ENCODE results near the gene FOXA2. TPM values are rescaled to one million over a fixed set of nuclear protein-coding genes. Genes with fewer than 3 reads are reported as not detected.
A peak's percentile ranks its signal among the peaks of the same experiment; 100 is the strongest.

FOXA2 gene
- total and polyA plus RNA-seq, 2 of the 13 experiments (the other 11 are each of a cell fraction or from before 2014, with no cell fraction given), result 8.8 to 12.2 TPM

DNA sequence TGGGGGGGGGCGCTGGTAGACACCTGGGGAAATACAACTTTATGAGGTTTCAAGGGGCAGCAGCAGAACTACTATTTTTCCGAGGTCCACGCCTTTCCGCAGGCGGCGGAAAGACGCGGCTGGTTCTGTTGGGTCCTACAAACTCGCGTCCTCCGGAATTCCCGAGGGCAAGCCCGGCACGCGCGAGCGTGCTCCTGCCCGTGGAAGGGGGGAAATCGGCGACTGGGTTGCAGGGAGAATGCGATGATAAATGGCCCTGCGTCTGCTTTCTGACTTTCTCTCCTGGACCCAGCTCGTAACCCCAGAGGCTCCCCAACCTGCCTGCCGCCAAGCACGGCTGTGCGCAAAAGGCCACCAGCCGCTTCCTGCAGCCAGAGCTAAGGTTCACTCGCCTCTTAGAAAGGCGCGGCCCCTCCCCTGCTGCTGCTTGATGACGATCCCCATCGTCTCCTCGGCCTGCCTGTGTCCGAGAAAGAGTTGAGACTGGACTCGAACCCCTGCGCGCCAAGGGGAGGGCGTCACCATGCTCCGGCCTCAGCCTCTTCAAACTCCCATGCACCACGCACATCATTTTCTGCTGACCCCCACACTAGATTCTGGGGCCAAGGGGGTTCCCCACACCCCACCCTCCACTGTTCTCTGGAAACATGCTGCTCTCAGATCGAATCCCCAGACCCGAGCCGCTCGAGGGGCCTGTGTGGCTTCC, 6.7 kb downstream of the FOXA2 start (continued):
- TF ChIP-seq CC2D1A (CRISPR knock-in tag; IDR thresholded peaks at IDR 0.05), result no peak
- no peak for TF ChIP-seq ZNF275 (CRISPR knock-in tag; IDR thresholded peaks at IDR 0.05; ENCODE audit: borderline replicate concordance)
- no peak for TF ChIP-seq CHD4 (IDR thresholded peaks at IDR 0.05; ENCODE audit: borderline replicate concordance, low read length)
- no peak for TF ChIP-seq ZNF496 (CRISPR knock-in tag; IDR thresholded peaks at IDR 0.05; ENCODE audit: insufficient replicate concordance)
- TF ChIP-seq ARHGAP35 (CRISPR knock-in tag; IDR thresholded peaks at IDR 0.05; ENCODE audit: borderline replicate concordance), result no peak
- no peak for TF ChIP-seq ZNF772 (CRISPR knock-in tag; IDR thresholded peaks at IDR 0.05)
- TF ChIP-seq ZNF790 (CRISPR knock-in tag; IDR thresholded peaks at IDR 0.05; ENCODE audit: borderline replicate concordance), result peak; percentile 64; the same call in 1 of the 2 replicates
- no peak for TF ChIP-seq PHF21A (CRISPR knock-in tag; IDR thresholded peaks at IDR 0.05)
- peak; percentile 80 for TF ChIP-seq ZNF18 (CRISPR knock-in tag; IDR thresholded peaks at IDR 0.05; ENCODE audit: insufficient replicate concordance)
- peak; percentile 3; the same call in 1 of the 2 replicates for TF ChIP-seq ZNF7 (CRISPR knock-in tag; IDR thresholded peaks at IDR 0.05)
- TF ChIP-seq ZNF660 (CRISPR knock-in tag; IDR thresholded peaks at IDR 0.05; ENCODE audit: borderline replicate concordance, low read depth), result no peak
- TF ChIP-seq MTF2 (CRISPR knock-in tag; IDR thresholded peaks at IDR 0.05; ENCODE audit: borderline replicate concordance), result no peak
- no peak for TF ChIP-seq HNF4G (IDR thresholded peaks at IDR 0.05; ENCODE audit: borderline replicate concordance, low read depth, low read length)
- TF ChIP-seq HNF4G (CRISPR knock-in tag; IDR thresholded peaks at IDR 0.05; ENCODE audit: borderline replicate concordance, low read depth), result no peak; the same call in none of the 2 replicates
- TF ChIP-seq MXI1 (IDR thresholded peaks at IDR 0.05; ENCODE audit: borderline replicate concordance, low read depth, low read length), result no peak
- no peak for TF ChIP-seq ATF1 (CRISPR knock-in tag; IDR thresholded peaks at IDR 0.05)
- no peak for TF ChIP-seq SMARCC2 (IDR thresholded peaks at IDR 0.05)
- TF ChIP-seq KDM5A (IDR thresholded peaks at IDR 0.05; ENCODE audit: borderline replicate concordance, low read length), result no peak
- TF ChIP-seq, protein P1, sequence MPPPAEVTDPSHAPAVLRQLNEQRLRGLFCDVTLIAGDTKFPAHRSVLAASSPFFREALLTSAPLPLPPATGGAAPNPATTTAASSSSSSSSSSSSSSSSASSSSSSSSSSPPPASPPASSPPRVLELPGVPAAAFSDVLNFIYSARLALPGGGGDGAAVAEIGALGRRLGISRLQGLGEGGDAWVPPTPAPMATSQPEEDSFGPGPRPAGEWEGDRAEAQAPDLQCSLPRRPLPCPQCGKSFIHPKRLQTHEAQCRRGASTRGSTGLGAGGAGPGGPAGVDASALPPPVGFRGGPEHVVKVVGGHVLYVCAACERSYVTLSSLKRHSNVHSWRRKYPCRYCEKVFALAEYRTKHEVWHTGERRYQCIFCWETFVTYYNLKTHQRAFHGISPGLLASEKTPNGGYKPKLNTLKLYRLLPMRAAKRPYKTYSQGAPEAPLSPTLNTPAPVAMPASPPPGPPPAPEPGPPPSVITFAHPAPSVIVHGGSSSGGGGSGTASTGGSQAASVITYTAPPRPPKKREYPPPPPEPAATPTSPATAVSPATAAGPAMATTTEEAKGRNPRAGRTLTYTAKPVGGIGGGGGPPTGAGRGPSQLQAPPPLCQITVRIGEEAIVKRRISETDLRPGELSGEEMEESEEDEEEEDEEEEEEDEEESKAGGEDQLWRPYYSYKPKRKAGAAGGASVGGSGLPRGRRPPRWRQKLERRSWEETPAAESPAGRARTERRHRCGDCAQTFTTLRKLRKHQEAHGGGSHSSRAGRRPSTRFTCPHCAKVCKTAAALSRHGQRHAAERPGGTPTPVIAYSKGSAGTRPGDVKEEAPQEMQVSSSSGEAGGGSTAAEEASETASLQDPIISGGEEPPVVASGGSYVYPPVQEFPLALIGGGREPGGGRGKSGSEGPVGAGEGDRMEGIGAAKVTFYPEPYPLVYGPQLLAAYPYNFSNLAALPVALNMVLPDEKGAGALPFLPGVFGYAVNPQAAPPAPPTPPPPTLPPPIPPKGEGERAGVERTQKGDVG (CRISPR knock-in tag; IDR thresholded peaks at IDR 0.05; ENCODE audit: borderline replicate concordance), result no peak
- no peak; the same call in 1 of the 2 replicates for TF ChIP-seq ZNF773 (CRISPR knock-in tag; IDR thresholded peaks at IDR 0.05; ENCODE audit: borderline replicate concordance)
- no peak for TF ChIP-seq ZNF550 (CRISPR knock-in tag; IDR thresholded peaks at IDR 0.05; ENCODE audit: borderline replicate concordance)
